HG03558 (cell line): ENCODE results near the gene ANGPT4.

Experiments used
- ATAC-seq: cut with Tn5 transposase; IDR thresholded peaks from one replicate; pipeline ENCODE4 v1.9.1; 2021; ENCODE audit warnings: moderate number of reproducible peaks; ENCODE audit not compliant: unreplicated experiment; ENCODE audit errors: extremely low read depth

The ANGPT4 gene

DNA sequence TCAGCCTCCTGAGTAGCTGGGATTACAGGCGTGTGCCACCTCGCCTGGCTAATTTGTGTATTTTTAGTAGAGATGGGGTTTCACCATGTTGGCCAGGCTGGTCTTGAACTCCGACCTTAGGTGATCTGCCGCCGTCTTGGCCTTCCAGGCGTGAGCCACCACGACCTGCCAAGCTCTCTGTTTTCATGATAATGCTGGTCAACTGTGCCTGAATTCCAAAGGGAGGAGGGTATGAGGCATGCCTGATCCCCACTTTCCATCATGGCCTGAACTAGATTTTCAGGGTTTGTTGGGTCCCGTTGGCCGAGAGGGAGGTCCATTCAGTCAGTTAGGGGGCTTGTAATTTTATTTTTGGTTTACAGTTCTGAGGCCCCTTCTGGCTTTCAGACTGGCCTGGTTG lies 28.0 kb upstream of the ANGPT4 start:
- no peak for ATAC-seq

DNA sequence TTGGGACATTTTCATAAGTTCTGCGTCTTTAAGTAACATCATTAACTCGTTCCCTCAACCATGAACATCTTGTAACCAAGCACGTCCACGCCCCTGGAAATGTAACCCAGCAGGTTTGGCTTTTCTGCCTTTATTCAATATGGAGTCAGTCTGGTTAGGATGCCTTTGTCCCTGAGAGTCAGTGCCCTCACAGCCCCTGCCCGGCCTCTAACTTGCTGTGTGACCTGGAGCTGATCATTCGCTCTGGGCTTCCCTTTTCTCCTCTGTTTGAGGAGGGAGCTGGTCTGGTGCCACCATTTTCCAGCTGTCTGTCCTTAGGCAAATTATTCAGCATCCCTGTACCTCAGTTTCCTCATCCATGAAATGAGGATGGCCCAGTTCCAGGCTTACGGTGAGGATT lies 26.5 kb upstream of the ANGPT4 start:
- ATAC-seq, result no peak

DNA sequence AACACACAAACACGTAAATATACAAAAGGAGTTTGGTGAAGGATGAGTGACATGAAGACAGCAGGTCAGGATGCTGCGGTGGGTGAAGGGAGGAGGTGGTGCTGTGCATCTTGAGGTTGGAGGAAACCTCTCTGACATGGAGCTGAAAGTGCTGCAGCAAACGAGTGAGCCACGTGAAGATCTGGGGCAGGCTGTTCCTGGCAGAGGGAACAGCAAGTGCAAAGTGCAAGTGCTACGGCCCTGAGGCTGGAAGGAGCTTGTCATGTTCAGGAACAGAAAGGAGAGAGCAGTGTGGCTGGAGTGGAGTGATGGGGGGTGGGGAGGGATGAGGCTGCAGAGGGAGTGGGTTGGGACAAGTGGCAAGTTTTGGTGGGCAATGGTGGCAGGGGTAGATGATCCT lies 24.8 kb upstream of the ANGPT4 start:
- ATAC-seq, result no peak

DNA sequence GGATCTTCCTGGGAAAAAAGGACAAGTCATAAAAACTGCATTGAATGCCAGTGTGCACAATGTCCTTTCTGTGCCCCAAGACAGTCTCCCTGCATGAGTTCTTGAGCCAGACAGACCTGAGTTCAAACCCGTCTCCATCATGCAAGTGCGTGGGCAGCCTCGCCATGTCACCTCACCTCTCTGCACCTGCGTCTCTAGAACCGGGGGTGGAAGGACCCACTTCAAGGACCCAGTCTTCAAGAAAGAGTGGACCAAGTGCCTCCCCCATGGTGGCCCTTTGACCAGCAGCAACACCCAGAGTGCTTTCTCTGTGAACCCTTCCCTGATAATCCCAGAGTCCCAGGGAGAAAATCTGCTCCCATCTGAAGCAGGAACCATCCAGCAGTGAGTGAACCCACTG lies 23.5 kb upstream of the ANGPT4 start:
- ATAC-seq, result no peak

DNA sequence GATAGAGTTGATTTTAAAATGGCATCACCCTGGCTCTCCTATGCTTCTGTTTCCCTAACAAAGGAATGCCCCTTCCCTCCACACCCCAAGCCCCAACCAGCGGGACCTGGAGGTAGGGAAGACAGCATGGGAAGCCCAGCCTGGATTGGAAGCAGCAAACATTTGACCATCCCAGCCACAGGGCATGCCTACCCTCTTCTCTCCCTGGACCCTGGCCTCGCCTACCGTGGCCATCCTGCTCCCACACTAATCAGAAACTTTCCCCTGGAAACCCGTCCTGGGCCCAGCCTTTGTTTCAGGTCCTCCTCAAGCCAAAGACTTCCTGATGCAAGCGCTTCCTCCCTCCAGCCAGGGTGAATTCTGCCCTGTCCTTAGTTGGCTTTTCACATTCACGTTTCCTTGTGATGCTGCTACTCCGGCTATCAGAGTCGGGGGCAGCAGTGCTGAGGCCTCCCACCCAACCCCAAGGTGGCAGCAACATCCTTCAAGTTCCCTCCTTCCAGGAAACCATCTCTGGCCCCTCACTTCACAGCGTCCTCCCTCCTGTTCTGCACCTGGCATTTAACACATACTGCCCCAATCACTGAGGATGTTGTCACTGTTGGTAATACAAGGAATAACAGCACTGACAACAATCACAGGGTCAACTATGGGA lies 18.2 kb upstream of the ANGPT4 start:
- no peak for ATAC-seq

DNA sequence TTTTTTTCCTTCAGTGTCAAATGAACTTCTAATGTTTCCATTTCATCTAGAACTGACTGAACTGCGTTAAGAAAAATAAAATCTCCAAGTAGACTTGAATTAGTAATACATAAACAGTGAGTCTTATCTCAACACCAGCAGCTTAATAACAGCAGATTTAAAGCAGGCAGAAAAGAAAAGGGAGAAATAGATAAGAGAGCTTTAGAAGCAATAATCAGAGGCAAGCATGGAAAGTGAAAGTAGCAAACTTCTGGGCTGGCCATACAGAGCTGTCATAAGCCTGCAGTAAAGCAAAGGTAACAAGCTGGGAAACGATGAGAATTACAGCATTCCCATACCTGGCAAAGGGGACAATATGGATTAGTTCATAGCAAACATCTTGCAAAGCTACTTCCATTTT lies 16.9 kb upstream of the ANGPT4 start:
- no peak for ATAC-seq

DNA sequence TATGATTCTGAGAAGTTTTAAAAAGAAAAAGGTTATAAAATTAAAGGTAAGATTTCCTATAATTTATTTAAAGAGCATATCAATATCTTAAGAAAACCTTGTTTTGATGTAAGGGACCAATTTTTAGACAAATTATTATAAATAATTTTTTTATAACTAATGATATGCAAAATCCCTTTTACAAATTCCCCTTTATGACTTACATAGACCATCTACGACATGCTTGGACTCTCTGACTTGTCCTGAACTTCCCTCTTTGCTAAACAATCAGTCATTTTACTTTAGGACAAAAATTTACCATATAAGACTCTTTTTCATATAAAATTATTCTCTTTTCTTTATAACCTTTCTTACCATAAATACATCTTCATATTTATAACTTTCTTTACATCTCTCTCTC lies 15.3 kb upstream of the ANGPT4 start:
- no peak for ATAC-seq

DNA sequence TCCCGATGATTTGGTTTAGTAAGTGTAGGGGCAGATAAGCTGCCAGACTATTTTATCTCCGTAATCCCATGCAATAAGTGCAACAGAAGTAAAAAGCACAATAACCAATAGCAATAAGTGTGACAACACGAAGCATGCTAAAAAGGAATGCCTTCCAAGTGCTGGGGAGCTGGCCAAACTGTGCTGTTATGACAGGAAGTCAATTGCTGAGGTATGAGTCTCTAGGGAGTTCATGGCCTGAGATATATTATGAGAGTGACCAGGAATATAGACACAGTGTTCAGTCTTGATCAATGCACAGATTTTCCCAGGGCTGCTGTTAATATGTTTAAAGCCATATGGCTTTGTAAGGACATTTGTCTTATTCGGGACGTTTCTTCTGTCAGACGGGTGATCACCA lies 10.5 kb upstream of the ANGPT4 start:
- ATAC-seq, result no peak

DNA sequence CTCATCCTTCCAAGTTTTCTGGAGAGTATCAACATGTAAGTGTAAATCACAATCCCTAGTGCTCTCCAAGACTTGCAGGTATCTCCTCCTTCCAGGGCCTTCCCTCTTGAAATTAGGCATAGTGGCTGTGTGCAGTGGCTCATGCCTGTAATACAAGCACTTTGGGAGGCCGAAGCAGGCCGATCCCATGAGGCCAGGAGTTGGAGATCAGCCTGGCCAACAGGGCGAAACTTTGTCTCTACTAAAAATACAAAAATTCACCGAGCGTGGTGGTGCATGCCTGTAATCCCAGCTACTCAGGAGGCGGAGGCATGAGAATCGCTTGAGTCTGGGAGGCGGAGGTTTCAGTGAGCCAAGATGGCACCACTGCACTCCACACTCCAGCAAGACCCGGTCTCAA lies 9.4 kb upstream of the ANGPT4 start:
- ATAC-seq, result no peak

DNA sequence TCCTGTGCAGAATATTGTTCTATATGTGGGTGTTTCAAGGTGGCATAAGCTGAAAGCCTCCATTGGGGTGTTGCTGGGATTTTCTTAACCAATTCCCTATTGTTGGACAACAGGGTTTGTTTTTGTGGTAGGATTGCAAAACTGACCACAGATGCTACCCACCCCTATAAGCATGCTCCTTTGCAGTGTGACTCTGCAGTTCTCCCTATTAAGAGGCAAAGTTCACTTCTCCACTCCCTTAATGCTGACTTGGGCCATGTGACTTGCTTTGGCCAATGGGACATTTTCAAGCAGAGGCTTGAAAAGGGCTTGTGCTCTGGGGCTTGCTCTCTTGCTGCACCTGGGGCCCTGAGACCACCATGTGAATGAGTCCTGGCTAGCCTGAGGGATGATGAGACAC lies 8.5 kb upstream of the ANGPT4 start:
- ATAC-seq, result no peak

DNA sequence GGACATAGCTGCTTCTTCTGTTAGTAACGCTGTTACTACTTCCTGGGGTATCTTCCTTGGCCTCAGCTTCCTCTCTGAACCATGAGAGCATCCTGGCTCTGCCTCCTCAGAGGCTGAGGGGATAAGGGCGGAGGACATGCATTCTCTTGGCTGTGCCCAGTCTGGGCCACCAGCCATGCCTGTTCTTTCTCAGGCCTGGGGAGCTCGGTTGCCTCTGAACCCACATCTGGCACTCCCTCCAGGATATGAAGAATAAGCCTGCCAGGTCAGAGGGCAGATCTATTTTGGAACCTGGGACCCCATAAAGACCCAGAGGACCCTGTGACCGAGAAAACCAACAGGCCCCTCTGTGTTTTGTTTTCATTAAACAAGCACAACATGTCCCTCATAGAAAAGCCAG lies 6.6 kb upstream of the ANGPT4 start:
- no peak for ATAC-seq

DNA sequence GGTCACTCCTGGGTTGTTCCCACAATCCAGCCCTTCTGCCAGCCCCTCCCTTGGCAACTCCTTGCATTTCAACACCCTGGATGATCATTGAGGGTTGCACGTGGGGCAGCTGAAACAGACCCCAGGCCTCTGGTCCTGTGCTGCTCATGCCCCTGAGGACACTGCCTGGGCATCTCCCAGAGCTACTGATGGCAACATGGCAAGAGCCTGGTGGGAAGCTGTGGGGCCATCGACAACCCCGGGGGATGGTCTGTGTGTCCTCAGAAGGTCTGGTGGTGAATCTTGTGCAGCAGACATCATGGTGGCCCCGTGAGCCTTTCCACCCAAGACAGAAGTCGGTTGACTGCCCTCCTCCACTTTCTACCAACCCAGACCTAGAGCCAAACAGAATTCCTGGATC lies 4.9 kb upstream of the ANGPT4 start:
- ATAC-seq, result no peak

DNA sequence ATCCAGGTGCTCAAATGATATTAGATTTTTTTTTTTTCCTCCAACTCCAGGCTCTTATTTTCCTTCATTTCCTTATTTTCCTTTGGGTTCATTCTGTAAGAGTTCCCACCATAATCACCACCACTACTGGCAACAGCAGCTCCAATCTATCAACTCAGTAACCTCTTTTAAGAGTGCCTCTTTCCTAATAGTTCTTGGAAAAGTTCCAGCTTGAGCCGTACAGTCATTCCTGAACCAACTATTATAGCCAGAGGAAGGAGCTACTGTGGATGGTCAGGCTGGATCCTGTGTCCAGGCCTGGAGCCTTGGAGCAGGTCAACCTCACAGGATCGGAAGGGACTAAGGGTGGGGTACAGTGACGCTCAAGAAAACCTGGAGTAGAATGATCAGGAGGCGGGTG lies 4.2 kb upstream of the ANGPT4 start:
- ATAC-seq, result no peak

DNA sequence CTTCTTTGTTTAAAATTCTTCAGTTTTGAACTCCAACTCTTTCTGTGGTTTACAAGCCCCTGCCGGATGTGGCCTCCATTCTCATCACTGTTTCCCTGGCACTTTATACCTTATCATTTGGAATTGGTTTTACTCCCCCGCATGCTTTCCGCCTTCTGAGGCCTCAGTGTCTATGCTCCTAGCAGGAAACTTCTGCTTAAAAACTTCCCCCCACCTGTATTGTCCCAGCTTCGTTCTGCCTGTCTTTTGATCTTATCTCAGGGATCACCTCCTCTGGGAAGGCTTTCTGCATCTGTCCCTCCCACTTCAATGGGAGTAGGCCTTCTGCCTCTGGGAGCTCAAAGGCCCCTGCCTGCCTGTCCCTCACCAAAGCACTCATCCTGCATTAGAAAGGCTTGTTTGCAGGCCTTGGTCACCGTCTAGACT lies 3.4 kb upstream of the ANGPT4 start:
- ATAC-seq, result no peak

DNA sequence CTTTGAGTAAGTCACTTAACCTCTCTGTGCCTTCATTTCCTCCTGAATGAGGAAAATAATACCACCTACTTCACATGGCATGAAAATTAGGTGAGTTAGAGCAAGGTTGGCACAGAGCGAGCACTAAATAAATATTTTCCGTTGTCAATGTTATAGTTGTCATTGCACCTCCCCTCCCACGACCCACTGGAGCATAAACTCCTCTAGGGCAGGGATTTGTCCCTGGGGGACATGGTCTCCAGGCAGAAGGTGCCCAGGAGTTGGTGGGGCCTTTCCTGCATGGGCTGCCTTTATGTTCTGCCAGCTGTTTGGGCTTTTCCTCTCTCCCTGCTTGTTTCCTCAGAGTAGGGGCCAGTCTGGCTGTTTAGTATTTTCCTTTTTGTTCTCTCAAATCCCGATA lies 1.3 kb upstream of the ANGPT4 start:
- ATAC-seq, result no peak

DNA sequence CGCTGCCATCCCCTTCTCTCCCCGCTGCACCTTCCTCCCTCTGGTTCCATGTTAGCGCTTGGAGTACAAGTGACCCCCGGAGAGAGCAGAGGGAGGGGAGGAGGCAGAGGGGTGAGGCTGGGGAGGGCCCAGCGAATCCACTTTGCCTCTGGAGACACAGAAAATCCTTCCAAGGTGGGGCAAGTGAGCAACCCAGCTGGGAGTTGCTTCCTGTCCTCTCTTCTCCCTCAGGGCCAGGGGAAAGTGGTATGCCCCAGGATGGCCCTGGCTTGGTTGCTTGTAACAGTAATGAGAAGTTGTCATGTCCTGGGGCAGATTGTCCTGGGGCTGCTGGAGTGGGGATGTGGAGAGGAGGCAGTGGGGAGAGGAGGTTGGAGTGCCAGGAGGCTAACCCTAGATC lies 691 bp upstream of the ANGPT4 start:
- ATAC-seq, result no peak

DNA sequence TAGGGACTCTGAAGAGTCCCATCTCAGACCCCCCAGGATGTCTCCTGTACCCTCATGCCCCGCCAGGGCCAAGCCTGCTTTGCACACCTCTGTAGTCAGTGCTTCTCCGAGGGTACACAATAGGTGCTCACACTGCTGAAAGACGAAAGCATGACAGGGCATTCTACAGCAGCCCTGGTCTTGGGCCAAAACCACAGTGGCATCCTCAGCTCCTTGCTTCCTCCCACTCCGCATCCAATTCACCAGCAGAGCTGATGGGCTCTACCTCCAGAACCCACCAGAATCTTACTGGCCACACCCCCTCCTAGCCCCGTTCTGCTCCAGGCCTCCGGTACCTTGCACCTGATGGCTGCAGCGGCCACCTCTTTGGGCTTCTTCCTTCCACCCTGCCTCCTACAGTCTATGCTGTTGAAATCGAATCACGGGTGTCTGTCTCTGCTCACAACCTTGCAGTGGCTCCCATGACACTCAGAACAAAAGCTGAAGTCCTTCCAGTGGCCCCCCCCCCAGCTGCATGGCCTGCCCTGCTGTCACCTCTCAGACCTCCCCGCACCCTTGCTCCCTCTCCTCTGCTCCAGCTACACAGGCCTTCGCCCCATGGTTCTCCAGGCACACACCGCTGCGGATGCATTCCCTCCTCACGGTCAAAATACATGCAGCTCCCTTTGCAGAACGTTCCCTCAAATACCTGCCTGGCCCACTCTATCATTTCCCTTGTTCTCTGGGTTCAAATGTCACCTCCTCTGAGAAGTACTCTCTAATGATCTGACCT lies 1.2 kb downstream of the ANGPT4 start:
- ATAC-seq, result no peak

DNA sequence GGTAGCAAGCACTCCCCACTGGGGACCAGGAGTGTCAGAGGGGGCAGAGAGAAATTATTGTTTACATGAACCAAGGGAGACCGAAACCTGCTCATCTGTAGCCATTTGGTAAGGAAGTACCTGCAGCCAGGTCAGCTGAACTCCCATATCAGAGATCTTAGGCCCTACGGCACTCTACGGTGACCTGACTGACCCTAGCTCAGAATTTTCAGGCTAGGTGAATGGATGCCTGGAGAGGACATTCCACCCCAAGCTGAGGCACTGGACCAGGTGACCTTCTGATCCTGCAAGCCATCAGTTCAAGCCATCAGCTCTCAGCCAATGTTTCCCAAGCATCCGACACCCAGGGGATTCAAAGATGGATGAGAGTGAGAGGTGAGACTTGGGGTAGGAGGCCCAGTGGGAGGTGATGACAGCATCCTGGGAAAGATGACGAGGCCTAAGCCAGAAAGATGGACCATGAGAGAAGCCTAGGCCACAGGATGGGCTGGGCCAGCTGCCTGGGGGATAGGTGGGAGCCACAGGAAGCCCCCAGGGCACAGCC lies 2.8 kb downstream of the ANGPT4 start:
- no peak for ATAC-seq

DNA sequence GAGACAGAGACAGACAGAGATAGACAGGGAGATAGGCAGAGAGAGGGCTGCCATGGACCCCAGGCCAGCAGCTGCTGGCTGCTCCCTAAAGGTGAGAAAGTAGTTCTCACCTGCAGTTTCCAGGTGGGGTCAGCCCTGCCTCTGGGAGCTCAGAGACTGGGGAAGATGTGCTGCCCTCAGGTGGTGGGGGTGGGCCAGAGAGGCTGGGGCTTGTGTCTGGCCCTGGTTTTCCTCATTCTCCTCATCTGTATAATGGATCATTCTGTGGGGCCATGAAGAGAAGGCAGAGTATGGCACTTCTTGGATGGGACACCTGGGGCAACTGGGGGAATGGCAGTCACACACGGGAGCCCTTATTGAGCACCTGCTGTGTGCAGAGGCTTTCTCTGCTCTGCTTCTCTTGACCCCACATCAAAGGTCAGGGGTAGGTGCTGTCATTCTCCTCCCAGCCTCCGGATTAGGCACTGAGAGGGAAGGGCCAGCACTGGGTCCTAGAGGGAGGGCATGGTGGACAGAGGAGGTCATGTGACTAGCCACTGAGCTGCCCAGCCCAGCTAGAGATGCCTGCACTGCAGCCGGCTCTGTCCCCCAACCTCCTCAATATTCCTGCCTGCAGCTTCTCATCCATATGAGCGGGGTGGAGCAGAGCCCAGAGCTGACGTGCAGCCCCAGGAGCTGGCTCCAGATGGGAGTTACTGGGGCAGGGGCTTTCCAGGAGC lies 4.1 kb downstream of the ANGPT4 start:
- no peak for ATAC-seq

DNA sequence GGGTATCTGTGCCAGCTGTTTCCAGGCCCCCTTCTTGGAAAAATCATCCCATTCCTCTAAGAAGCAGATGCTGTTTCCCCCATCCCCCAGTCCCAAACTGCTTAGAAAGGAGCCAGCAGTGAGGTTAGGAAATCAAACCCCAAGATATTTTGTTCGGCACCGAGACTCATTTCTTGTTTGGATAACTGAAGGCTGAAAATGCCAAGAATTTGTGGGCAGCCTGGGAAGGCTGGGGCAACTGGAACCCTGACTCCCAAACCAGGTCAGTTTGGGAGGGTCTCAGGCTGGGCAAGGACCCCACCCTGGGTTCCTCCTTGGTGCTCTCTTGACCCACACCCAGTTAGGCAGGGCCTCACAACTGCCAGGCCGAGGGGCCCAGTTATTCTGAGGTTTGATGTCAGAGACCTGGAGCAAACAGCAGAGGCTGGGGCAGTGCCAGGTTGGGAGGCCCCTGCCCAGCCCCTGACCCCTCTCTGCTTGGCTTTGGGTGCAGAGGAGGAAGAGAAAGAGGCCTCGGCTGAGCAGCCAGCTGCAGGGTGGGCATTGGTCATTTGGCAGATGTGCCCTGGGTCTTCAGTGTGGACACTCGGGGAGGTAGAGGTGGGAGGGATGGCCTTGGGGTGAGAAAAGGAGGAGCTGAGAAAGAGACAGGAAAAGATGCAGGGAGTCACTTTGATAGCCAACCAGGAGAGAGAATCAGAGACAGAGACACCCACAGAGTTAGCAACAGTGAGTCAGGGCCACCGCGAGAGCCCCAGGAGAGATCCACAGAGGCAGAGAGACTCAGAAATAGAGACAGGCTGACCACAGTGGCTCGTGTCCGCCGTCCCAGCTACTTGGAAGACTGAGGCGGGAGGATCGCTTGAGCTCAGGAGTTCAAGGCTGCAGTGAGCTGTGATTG lies 5.0 kb downstream of the ANGPT4 start:
- no peak for ATAC-seq
